Right cardiac atrium (tissue), 5 donors: ENCODE data around the gene PRKRA. TPM values are rescaled to one million over a fixed set of nuclear protein-coding genes. Genes with fewer than 3 reads are reported as not detected.
A peak's percentile ranks its signal among the peaks of the same experiment; 100 is the strongest.

Experiments used
- ATAC-seq, 2 donors: fragments of 200-7000 bp; cut with Tn5 transposase; one replicate each; pipeline versions ENCODE4 v1.8.0 to v1.9.1; 2020; ENCODE audit warnings: moderate library complexity in 2 of 2, mild to moderate bottlenecking in 1 of 2
- DNase-seq, 3 donors: peaks; one replicate each; pipeline ENCODE4 v3.0.0-alpha.2; 2020
- H3K27ac ChIP-seq: one replicate; pipeline ENCODE4 v1.5.1; 2013; ENCODE audit warnings: mild to moderate bottlenecking, low read length, control low read depth, moderate library complexity
- H3K27me3 ChIP-seq: one replicate; pipeline ENCODE4 v1.6.1; 2013; ENCODE audit not compliant: control insufficient read depth, insufficient read depth
- H3K4me1 ChIP-seq: one replicate; pipeline ENCODE4 v1.6.1; 2013; ENCODE audit warnings: low read length; ENCODE audit not compliant: control insufficient read depth, insufficient read depth
- H3K4me3 ChIP-seq: one replicate; pipeline ENCODE4 v1.5.1; 2013; ENCODE audit warnings: low read length, control low read depth
- H3K9me3 ChIP-seq: one replicate; pipeline ENCODE4 v1.6.1; 2013; ENCODE audit warnings: low read length; ENCODE audit not compliant: control insufficient read depth
- WGBS: extraction: QIAGEN DNeasy Blood & Tissue Kit; methylation state at CpG from one replicate; pipeline ENCODE4 v1.1.7; 2013; 5-methylcytosine and 5-hydroxymethylcytosine counted together
- intact Hi-C, 4 donors: fragments of 100-400 bp; cut with DNase I; formaldehyde crosslinking; loops; one replicate each; pipeline versions ENCODE4 v1.11.0 to v1.14.0; 2022 to 2023
- long read RNA-seq, 4 donors: library from polyadenylated mRNA; unstranded; transcript quantifications; one replicate each; pipeline ENCODE4 v2.0.0, GENCODE V29; 2020 to 2021
- polyA plus RNA-seq: library from polyadenylated mRNA; stranded (reverse); fragments of 200-250 nt; gene quantifications from one replicate; pipeline ENCODE4 v1.2.3, GENCODE V29; 2013
- total RNA-seq, 4 donors: library from RNA; stranded (reverse); fragmentation: NEBNext Ultra II Directional; extraction: Animal tissue kit (Norgen Biotek cat#: 25700); gene quantifications; one replicate each; pipeline ENCODE4 v1.2.1, GENCODE V29; 2021
- donor health status: healthy with polysubstance abuse.
- donor health status: DM: no; HTN: yes; CAD: no.
- donor health status: DM: no; HTN: no; CAD: no.
- donor health status: DM: no; HTN: yes; CAD: no; lungs with severe emphysema.
- donor health status: DM: yes; HTN: yes; CAD: no.

PRKRA gene
- 10 to 100 TPM; 36.6 to 43.9 (median 37.8) TPM for total RNA-seq
- polyA plus RNA-seq: 35.5 TPM
- long read RNA-seq, donor 1, transcript PRKRA-201 (8 exons, 1,826 nt): major isoform, 96 of 115 reads
- long read RNA-seq, donor 1, partial matches to known transcripts: 0 of 115 reads
- long read RNA-seq, donor 1, other reads (novel, unspliced or antisense): 15 of 115 reads
- long read RNA-seq, donor 2, transcript PRKRA-201 (8 exons, 1,826 nt): major isoform, 25 of 39 reads
- long read RNA-seq, donor 2, partial matches to known transcripts: 0 of 39 reads
- long read RNA-seq, donor 2, other reads (novel, unspliced or antisense): 12 of 39 reads
- long read RNA-seq, donor 3, transcript PRKRA-202 (9 exons, 1,616 nt): minor isoform, 9 of 334 reads
- long read RNA-seq, donor 3, transcript PRKRA-201 (8 exons, 1,826 nt): major isoform, 248 of 334 reads
- long read RNA-seq, donor 3, partial matches to known transcripts: 1 of 334 reads
- long read RNA-seq, donor 3, other reads (novel, unspliced or antisense): 74 of 334 reads
- long read RNA-seq, donor 4, transcript PRKRA-201 (8 exons, 1,826 nt): major isoform, 50 of 64 reads
- long read RNA-seq, donor 4, partial matches to known transcripts: 1 of 64 reads
- long read RNA-seq, donor 4, other reads (novel, unspliced or antisense): 12 of 64 reads

GRCh38 chr2:178450774-178451525 lies at the start of gene PRKRA, which contains the start of gene PJVK:
Gene PRKRA (minus strand): TSS chr2:178451175. CDS start chr2:178451030, 145 bp downstream.
Gene PJVK (plus strand): TSS chr2:178451378. CDS start chr2:178453410, 2,032 bp downstream.
- H3K4me3 ChIP-seq: peak within 1 kb of the TSS; percentile 62
- H3K27me3 ChIP-seq: no peaks in the 10 kb centered on the region
- H3K27ac ChIP-seq: peak within 1 kb of the TSS; percentile 97
- WGBS: under 1% methylated on average over 76 of the region's 76 CpGs
- peaks cover 9% of the 10 kb centered on the region for H3K4me1 ChIP-seq
- intact Hi-C loops: loop anchor here in 1 of 4 donors (2.0 kb wide), 1 partner anchor 28 kb away; the partner anchor contains the start of gene FKBP7
- ATAC-seq: peak; percentile 99
- peak; percentile 98 to 99 (median 99) for DNase-seq
- H3K9me3 ChIP-seq: no peaks in the 10 kb centered on the region

GRCh38 chr2:178499640-178500039 lies 48.7 kb upstream of the PRKRA start:
- no peak overlapping the region for H3K27ac ChIP-seq
- H3K4me1 ChIP-seq: no peaks in the 10 kb centered on the region
- ATAC-seq (no peak), DNase-seq (no peak)
- 98% methylated on average over 3 of the region's 3 CpGs for WGBS
- H3K9me3 ChIP-seq: no peaks in the 10 kb centered on the region
- H3K27me3 ChIP-seq: no peaks in the 10 kb centered on the region
- H3K4me3 ChIP-seq: no peak overlapping the region
- intact Hi-C loops: no loop called here

GRCh38 chr2:178498137-178498536 lies 47.2 kb upstream of the PRKRA start:
- no peaks in the 10 kb centered on the region for H3K9me3 ChIP-seq
- intact Hi-C loops: no loop called here
- ATAC-seq: no peak
- H3K4me1 ChIP-seq: no peaks in the 10 kb centered on the region
- no peak overlapping the region for H3K27ac ChIP-seq
- H3K27me3 ChIP-seq: no peaks in the 10 kb centered on the region
- no peak overlapping the region for H3K4me3 ChIP-seq
- no peak for DNase-seq

GRCh38 chr2:178496049-178496448 lies 45.1 kb upstream of the PRKRA start:
- DNase-seq (no peak), ATAC-seq (no peak)
- Histone ChIP-seq H3K9me3 (no peaks in the 10 kb centered on the region), H3K27me3 (no peaks in the 10 kb centered on the region), H3K4me1 (no peaks in the 10 kb centered on the region), H3K27ac (no peak overlapping the region), H3K4me3 (no peak overlapping the region)
- 83% methylated on average over 4 of the region's 4 CpGs for WGBS
- intact Hi-C loops: no loop called here

- 93% methylated on average over 6 of the region's 6 CpGs for WGBS
- Histone ChIP-seq H3K9me3 (no peaks in the 10 kb centered on the region), H3K27ac (no peak overlapping the region), H3K4me3 (no peak overlapping the region), H3K4me1 (no peaks in the 10 kb centered on the region), H3K27me3 (no peaks in the 10 kb centered on the region)
- ATAC-seq (no peak), DNase-seq (no peak)
- intact Hi-C loops: no loop called here
Observed at GRCh38 chr2:178491612-178492011, 40.6 kb upstream of the PRKRA start.

GRCh38 chr2:178485356-178485755 lies 34.4 kb upstream of the PRKRA start:
- Histone ChIP-seq H3K9me3 (no peaks in the 10 kb centered on the region), H3K4me3 (no peak overlapping the region), H3K4me1 (peaks cover 10% of the 10 kb centered on the region), H3K27ac (no peak overlapping the region), H3K27me3 (no peaks in the 10 kb centered on the region)
- intact Hi-C loops: no loop called here
- 69% methylated on average over 3 of the region's 3 CpGs for WGBS
- DNase-seq (no peak), ATAC-seq (no peak)

- Histone ChIP-seq H3K4me1 (peaks cover 11% of the 10 kb centered on the region), H3K27me3 (no peaks in the 10 kb centered on the region), H3K9me3 (no peaks in the 10 kb centered on the region), H3K27ac (no peak overlapping the region), H3K4me3 (no peak overlapping the region)
- no peak for ATAC-seq
- WGBS: 41% methylated on average over 6 of the region's 6 CpGs
- intact Hi-C loops: no loop called here
- peak; percentile 52 to 62 (median 59) for DNase-seq
Observed at GRCh38 chr2:178484245-178485041, 33.5 kb upstream of the PRKRA start.

- no peak for DNase-seq
- Histone ChIP-seq H3K4me1 (peaks cover 11% of the 10 kb centered on the region), H3K9me3 (no peaks in the 10 kb centered on the region), H3K27me3 (no peaks in the 10 kb centered on the region), H3K4me3 (no peak overlapping the region), H3K27ac (no peak overlapping the region)
- WGBS: 88% methylated on average over 4 of the region's 4 CpGs
- no peak for ATAC-seq
- intact Hi-C loops: no loop called here
Observed at GRCh38 chr2:178482437-178482836, 31.5 kb upstream of the PRKRA start.

- no peaks in the 10 kb centered on the region for H3K27me3 ChIP-seq
- peak within 1 kb of the TSS; percentile 98 for H3K4me3 ChIP-seq
- DNase-seq: peak; percentile 99
- no peaks in the 10 kb centered on the region for H3K9me3 ChIP-seq
- peak; percentile 95 to 96 for ATAC-seq
- H3K27ac ChIP-seq: peak within 1 kb of the TSS; percentile 73
- WGBS: under 1% methylated on average over 81 of the region's 92 CpGs
- peaks cover 11% of the 10 kb centered on the region for H3K4me1 ChIP-seq
- intact Hi-C loops: no loop called here
Observed at GRCh38 chr2:178480227-178481181, 29.5 kb upstream of the PRKRA start, which contains the start of gene PLEKHA3. Gene PLEKHA3 (plus strand): TSS chr2:178480457. CDS start chr2:178480870, 413 bp downstream.
